ENCODE data around the gene SLC25A29. TPM values are rescaled to one million over a fixed set of nuclear protein-coding genes. Genes with fewer than 3 reads are reported as not detected.

SLC25A29 gene
- total RNA-seq, 6 experiments from 2014 or later, result 14.1 to 30.3 (median 18.2) TPM

DNA sequence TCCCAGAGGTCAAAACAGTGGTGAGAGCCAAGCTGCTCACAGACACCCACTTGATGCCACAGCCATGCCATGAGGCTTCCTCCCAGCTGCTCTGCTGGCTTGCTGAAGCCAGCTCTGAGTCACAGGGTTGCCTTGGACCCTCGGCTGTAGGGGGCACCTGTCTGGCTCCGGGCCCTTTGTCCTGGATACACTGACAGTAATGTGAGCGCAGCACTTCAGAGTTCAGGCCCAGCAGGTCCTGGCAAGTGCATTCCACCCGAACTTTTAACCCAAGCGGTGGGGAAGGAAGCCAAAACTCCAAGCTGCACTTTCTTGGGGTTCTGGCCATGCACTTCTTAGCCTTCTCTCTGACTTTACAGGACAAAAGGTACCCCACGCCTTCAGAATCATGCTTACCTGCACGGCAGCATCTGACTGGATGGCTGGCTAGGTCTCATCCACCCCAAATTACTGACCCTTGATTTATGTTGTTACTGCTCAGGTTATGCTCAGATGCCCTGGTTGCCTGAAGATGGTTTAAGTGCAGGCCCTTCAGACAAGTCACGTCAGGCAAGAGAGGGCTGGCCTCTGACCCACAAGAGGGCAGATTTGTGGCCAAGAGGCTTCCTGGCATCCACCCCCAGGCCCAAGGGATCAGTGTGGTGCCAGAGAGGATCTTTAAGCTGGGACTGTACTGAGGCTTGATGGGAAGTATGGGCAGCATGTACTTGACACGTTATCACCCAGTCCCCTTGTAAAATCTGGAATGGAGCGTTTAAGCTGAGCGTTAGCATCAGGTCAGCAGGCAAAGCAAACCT lies 24.8 kb downstream of the SLC25A29 start:
- TF ChIP-seq POLR2A (IDR thresholded peaks at IDR 0.05), result no peak
- TF ChIP-seq, protein P1, sequence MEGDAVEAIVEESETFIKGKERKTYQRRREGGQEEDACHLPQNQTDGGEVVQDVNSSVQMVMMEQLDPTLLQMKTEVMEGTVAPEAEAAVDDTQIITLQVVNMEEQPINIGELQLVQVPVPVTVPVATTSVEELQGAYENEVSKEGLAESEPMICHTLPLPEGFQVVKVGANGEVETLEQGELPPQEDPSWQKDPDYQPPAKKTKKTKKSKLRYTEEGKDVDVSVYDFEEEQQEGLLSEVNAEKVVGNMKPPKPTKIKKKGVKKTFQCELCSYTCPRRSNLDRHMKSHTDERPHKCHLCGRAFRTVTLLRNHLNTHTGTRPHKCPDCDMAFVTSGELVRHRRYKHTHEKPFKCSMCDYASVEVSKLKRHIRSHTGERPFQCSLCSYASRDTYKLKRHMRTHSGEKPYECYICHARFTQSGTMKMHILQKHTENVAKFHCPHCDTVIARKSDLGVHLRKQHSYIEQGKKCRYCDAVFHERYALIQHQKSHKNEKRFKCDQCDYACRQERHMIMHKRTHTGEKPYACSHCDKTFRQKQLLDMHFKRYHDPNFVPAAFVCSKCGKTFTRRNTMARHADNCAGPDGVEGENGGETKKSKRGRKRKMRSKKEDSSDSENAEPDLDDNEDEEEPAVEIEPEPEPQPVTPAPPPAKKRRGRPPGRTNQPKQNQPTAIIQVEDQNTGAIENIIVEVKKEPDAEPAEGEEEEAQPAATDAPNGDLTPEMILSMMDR (IDR thresholded peaks at IDR 0.05), result no peak
- ATAC-seq, result no peak
- peaks cover 0 to 9% (median 0%) of the 10 kb centered on the region in 4 donors for H3K36me3 ChIP-seq
- H3K27me3 ChIP-seq, result no peaks in the 10 kb centered on the region
- H3K4me1 ChIP-seq, result peaks cover 0 to 4% (median 0%) of the 10 kb centered on the region in 4 donors
- H3K4me3 ChIP-seq, result no peak overlapping the region
- no peak for DNase-seq
- intact Hi-C loops (cut with DNase I), result no loop called here
- no peaks in the 10 kb centered on the region for H3K9me3 ChIP-seq
- 81% methylated on average over 7 of the region's 11 CpGs for WGBS (ENCODE audit: insufficient coverage, low coverage, low lambda C conversion rate, missing lambda C conversion rate)
- H3K27ac ChIP-seq, result no peak overlapping the region

DNA sequence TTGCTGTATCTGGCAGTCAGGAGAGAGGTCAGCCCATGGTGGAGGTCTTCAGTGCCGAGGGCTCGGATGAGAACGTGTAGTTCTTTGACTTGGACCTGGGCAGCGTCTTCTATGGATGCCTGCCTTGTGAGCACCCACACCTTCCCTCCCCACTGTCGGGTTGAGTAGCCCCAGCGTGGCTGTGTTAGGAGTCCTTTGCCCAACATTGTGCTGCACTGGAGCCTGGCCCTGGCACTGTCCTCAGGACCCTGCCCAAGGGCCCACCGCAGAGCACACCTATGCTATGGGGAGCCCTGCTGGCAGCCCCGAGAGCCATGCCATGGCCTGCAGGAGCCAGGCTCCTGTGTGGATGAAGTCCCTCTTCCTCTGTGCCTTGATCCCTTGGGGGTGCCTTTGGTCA lies 26.7 kb downstream of the SLC25A29 start:
- no CpG with 5 or more reads among the region's 8 CpGs for WGBS (ENCODE audit: insufficient coverage, low coverage, low lambda C conversion rate, missing lambda C conversion rate)
- Histone ChIP-seq H3K4me1 (no peaks in the 10 kb centered on the region), H3K9me3 (no peaks in the 10 kb centered on the region), H3K36me3 (peaks cover 0 to 13% (median 0%) of the 10 kb centered on the region in 4 donors), H3K27me3 (no peaks in the 10 kb centered on the region), H3K4me3 (no peak overlapping the region), H3K27ac (no peak overlapping the region)
- no peak for DNase-seq
- intact Hi-C loops (cut with DNase I), result no loop called here
- no peak for TF ChIP-seq POLR2A (IDR thresholded peaks at IDR 0.05)
- TF ChIP-seq, protein P1 (IDR thresholded peaks at IDR 0.05), result no peak
- peak in 1 of 4 donors; percentile 9 for ATAC-seq

DNA sequence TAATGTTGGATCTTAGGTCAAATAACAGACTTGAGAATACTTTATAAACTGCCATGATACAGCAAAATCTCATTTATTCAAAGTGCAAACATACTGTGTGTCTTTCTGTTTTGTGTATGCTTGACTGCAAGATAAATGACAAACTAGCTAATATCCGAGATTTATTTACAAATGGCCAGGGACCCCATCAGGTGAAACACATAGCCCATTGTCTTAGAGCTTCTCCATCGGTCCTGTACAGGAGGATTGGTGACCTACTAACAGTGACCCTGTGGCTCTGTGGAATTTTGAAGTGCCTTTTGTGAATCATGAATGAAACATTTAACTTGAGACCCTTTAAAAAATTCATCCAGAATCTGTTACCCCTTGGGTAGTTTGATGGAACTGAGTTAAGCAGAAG lies 27.1 kb downstream of the SLC25A29 start:
- DNase-seq, result no peak
- H3K4me1 ChIP-seq, result no peaks in the 10 kb centered on the region
- no peak for ATAC-seq
- H3K4me3 ChIP-seq, result no peak overlapping the region
- intact Hi-C loops (cut with DNase I), result no loop called here
- no peaks in the 10 kb centered on the region for H3K9me3 ChIP-seq
- H3K36me3 ChIP-seq, result peaks cover 0 to 18% (median 0%) of the 10 kb centered on the region in 4 donors
- H3K27me3 ChIP-seq, result no peaks in the 10 kb centered on the region
- no peak overlapping the region for H3K27ac ChIP-seq
- TF ChIP-seq, protein P1 (IDR thresholded peaks at IDR 0.05), result no peak
- no peak for TF ChIP-seq POLR2A (IDR thresholded peaks at IDR 0.05)
- 67% methylated on average over 2 of the region's 2 CpGs for WGBS (ENCODE audit: insufficient coverage, low coverage, low lambda C conversion rate, missing lambda C conversion rate)

DNA sequence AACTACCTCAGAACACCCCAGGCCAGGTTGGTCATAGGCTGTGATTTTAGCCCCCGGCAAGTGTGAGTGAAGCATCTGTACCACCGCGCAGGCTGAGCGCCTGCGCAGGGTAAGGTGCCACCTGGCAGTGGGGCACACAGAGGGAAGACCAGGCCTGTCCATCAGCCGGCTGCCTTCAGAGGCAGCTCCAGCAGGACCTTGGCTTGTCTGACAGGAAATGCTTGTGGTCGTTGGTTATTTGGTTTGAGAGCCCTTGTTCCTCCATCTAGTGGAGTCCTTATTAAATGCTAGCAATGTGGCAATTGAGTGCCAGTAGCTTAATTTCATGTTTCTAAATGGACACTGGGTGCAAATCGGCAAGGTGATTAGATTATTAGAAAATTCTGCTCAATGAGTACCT lies 27.5 kb downstream of the SLC25A29 start:
- H3K4me1 ChIP-seq, result no peaks in the 10 kb centered on the region
- 35% methylated on average over 2 of the region's 8 CpGs for WGBS (ENCODE audit: insufficient coverage, low coverage, low lambda C conversion rate, missing lambda C conversion rate)
- ATAC-seq, result peak; percentile 36 to 44 (median 40)
- no peaks in the 10 kb centered on the region for H3K9me3 ChIP-seq
- peaks cover 0 to 18% (median 0%) of the 10 kb centered on the region in 4 donors for H3K36me3 ChIP-seq
- no peak overlapping the region for H3K27ac ChIP-seq
- no peak for DNase-seq
- intact Hi-C loops (cut with DNase I), result no loop called here
- no peak for TF ChIP-seq POLR2A (IDR thresholded peaks at IDR 0.05)
- TF ChIP-seq, protein P1 (IDR thresholded peaks at IDR 0.05), result no peak
- no peaks in the 10 kb centered on the region for H3K27me3 ChIP-seq
- no peak overlapping the region for H3K4me3 ChIP-seq
